Measurements from ENCODE around the gene GMFB.
A peak's percentile ranks its signal among the peaks of the same experiment; 100 is the strongest.
"Not testable (repeated sequence)": the region's sequence is repeated elsewhere in the genome, so short reads cannot be mapped to it uniquely, and the experiment has no call there.

Gene GMFB

DNA sequence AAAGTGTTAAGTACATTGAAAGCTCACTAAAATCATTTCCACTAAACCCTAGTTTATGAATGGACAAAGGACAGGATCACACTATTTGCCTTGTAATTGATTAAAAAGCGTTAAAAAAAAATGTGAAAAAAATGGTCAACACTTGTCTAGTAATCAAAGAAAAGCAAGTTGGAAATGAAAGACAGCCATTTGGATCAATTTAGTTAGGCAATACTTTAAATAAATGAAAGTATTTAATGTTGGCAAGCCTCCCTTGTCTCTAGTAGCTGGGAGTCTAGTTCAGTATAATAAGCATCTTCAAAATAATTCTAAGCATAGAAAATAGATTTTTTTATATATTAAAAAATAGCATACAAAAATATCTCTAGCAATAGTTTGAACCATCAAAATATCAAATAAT, 33.4 kb downstream of the GMFB start:
- DNase-seq (ENCODE audit: low read depth): no peak
- no peak overlapping the region for H3K4me3 ChIP-seq (ENCODE audit: low read depth, low read length)
- TF ChIP-seq, protein P1, sequence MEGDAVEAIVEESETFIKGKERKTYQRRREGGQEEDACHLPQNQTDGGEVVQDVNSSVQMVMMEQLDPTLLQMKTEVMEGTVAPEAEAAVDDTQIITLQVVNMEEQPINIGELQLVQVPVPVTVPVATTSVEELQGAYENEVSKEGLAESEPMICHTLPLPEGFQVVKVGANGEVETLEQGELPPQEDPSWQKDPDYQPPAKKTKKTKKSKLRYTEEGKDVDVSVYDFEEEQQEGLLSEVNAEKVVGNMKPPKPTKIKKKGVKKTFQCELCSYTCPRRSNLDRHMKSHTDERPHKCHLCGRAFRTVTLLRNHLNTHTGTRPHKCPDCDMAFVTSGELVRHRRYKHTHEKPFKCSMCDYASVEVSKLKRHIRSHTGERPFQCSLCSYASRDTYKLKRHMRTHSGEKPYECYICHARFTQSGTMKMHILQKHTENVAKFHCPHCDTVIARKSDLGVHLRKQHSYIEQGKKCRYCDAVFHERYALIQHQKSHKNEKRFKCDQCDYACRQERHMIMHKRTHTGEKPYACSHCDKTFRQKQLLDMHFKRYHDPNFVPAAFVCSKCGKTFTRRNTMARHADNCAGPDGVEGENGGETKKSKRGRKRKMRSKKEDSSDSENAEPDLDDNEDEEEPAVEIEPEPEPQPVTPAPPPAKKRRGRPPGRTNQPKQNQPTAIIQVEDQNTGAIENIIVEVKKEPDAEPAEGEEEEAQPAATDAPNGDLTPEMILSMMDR (IDR thresholded peaks at IDR 0.05; ENCODE audit: low read depth, low read length, missing control alignments): no peak

DNA sequence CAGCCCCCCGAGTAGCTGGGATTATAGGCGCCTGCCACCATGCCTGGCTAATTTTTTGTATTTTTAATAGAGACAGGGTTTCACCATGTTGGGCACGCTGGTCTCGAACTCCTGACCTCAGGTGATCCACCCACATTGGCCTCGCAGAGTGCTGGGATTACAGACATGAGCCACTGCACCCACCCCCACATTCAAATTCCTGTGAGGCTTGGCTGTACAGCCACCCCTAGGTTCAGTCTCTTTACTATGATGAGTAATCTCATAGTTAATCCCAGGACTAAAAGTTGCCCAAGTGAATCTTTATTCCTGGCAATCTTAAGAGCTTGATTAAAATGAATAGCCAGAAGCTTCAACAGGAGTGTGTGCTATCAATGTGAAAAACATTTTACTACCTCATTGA, 34.8 kb downstream of the GMFB start:
- H3K4me3 ChIP-seq (ENCODE audit: low read depth, low read length); DNase-seq (ENCODE audit: low read depth): not testable (repeated sequence)

GRCh38 chr14:54453252-54453651, 35.5 kb downstream of the GMFB start:
- no peak for DNase-seq (ENCODE audit: low read depth)
- TF ChIP-seq, protein P1 (IDR thresholded peaks at IDR 0.05; ENCODE audit: low read depth, low read length, missing control alignments): no peak
- no peak overlapping the region for H3K4me3 ChIP-seq (ENCODE audit: low read depth, low read length)

- TF ChIP-seq, protein P1 (IDR thresholded peaks at IDR 0.05; ENCODE audit: low read depth, low read length, missing control alignments): no peak
- no peak overlapping the region for H3K4me3 ChIP-seq (ENCODE audit: low read depth, low read length)
- no peak for DNase-seq (ENCODE audit: low read depth)
These were observed 36.8 kb downstream of the GMFB start for GRCh38 chr14:54451961-54452360.

DNA sequence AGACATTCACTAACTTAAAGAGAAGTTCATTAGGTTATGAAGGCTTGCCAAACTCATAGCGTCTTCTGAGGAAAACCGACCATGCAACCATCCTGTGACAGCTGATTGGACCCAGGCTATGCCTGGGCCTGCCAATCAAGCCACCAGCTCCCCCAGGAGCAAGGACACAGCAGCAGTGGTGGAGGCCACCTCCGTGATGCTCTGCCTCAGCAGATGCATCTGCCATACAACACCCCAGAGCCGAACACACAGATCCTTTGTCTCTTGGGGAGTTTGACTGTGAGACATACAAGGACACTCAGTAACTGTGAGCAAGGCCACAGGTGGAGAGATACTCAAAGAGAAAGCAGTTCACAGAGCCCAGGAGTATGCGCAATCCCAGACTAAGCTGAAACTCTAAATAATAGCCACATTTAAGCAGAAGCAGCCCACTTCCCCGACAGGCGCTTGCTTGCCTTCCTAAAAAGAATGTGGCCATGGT, 37.6 kb downstream of the GMFB start:
- TF ChIP-seq, protein P1 (IDR thresholded peaks at IDR 0.05; ENCODE audit: low read depth, low read length, missing control alignments): no peak
- no peak for DNase-seq (ENCODE audit: low read depth)
- no peak overlapping the region for H3K4me3 ChIP-seq (ENCODE audit: low read depth, low read length)

DNA sequence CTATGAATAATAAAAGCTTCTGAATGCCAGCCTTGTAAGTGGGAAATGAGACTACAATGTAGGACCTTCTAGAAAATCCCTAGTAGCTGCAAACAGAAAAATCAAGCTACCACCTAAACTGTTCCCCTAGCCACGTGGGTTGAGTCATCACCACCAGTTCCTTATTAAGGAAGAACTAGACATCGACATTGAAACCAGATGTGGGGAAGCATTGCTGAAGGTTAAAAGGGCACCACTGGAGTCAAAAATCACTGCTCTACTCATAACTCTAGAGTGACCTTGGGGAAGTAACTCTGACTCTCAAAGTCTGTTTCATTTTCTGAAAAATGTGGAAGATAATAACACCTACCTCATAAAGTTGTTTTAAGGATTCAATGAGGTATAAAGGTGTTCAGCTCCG, 38.2 kb downstream of the GMFB start:
- no peak overlapping the region for H3K4me3 ChIP-seq (ENCODE audit: low read depth, low read length)
- DNase-seq (ENCODE audit: low read depth): peak; percentile 66
- TF ChIP-seq, protein P1 (IDR thresholded peaks at IDR 0.05; ENCODE audit: low read depth, low read length, missing control alignments): no peak

GRCh38 chr14:54447231-54447692, 41.5 kb downstream of the GMFB start:
- H3K4me3 ChIP-seq (ENCODE audit: low read depth, low read length): no peak overlapping the region
- TF ChIP-seq, protein P1 (IDR thresholded peaks at IDR 0.05; ENCODE audit: low read depth, low read length, missing control alignments): no peak
- DNase-seq (ENCODE audit: low read depth): no peak

Measured in GM12864 (cell line).